ENCODE results near the gene KIF1B.

The KIF1B gene

GRCh38 chr1:10339815-10340214 is 129.4 kb downstream of the KIF1B start:
- DNase-seq, result no peak

- DNase-seq, result no peak
These were observed 130.7 kb downstream of the KIF1B start for GRCh38 chr1:10340930-10341590.

GRCh38 chr1:10347109-10347508 is 136.7 kb downstream of the KIF1B start:
- no peak for DNase-seq

- DNase-seq, result no peak
These were observed 142.9 kb downstream of the KIF1B start for GRCh38 chr1:10353282-10353681.

GRCh38 chr1:10353693-10354092 is 143.3 kb downstream of the KIF1B start:
- DNase-seq, result no peak

GRCh38 chr1:10360045-10360444 is 149.7 kb downstream of the KIF1B start:
- no peak for DNase-seq

GRCh38 chr1:10361515-10361914 is 151.1 kb downstream of the KIF1B start:
- no peak for DNase-seq

- DNase-seq, result no peak
These were observed 157.8 kb downstream of the KIF1B start for GRCh38 chr1:10368194-10368593.

- DNase-seq, result no peak
These were observed 164.1 kb downstream of the KIF1B start for GRCh38 chr1:10374442-10374860.

GRCh38 chr1:10377365-10378029 is 167.1 kb downstream of the KIF1B start:
- peak; percentile 40 for DNase-seq

- no peak for DNase-seq
These were observed 167.9 kb downstream of the KIF1B start for GRCh38 chr1:10378081-10378841.

GRCh38 chr1:10379101-10379620 is 168.8 kb downstream of the KIF1B start:
- DNase-seq, result no peak

GRCh38 chr1:10379676-10380075 is 169.3 kb downstream of the KIF1B start:
- no peak for DNase-seq

- DNase-seq, result no peak
These were observed 170.4 kb downstream of the KIF1B start for GRCh38 chr1:10380594-10381275.

GRCh38 chr1:10383630-10384029 is 173.3 kb downstream of the KIF1B start:
- DNase-seq, result no peak

GRCh38 chr1:10384219-10384618 is 173.8 kb downstream of the KIF1B start:
- no peak for DNase-seq

GRCh38 chr1:10386761-10387676 is 176.6 kb downstream of the KIF1B start:
- no peak for DNase-seq

GRCh38 chr1:10387677-10388386 is 177.5 kb downstream of the KIF1B start:
- no peak for DNase-seq

- DNase-seq, result no peak
These were observed 178.0 kb downstream of the KIF1B start for GRCh38 chr1:10388387-10388715.

- no peak for DNase-seq
These were observed 179.1 kb downstream of the KIF1B start for GRCh38 chr1:10389271-10389973.

- no peak for DNase-seq
These were observed 186.5 kb downstream of the KIF1B start for GRCh38 chr1:10396870-10397269.
